NCI-H2081 (cell line): ENCODE measurements around the gene FRMD4B.

Experiments
- DNase-seq, 2 experiments: peaks; one replicate each; lab custom pipeline; 2025; lab: John Stamatoyannopoulos, UW

The FRMD4B gene

GRCh38 chr3:69166446-69166845 is 219.4 kb downstream of the FRMD4B start:
- DNase-seq: no peak

- no peak for DNase-seq
Observed at GRCh38 chr3:69165744-69166143, 220.1 kb downstream of the FRMD4B start.

- no peak for DNase-seq
Observed at GRCh38 chr3:69164296-69164695, 221.6 kb downstream of the FRMD4B start.

GRCh38 chr3:69162308-69162980 is 223.4 kb downstream of the FRMD4B start:
- no peak for DNase-seq

GRCh38 chr3:69161587-69162307 is 224.1 kb downstream of the FRMD4B start:
- peak; percentile 21 to 37 for DNase-seq

GRCh38 chr3:69160525-69160924 is 225.4 kb downstream of the FRMD4B start:
- DNase-seq: no peak

GRCh38 chr3:69160107-69160506 is 225.8 kb downstream of the FRMD4B start:
- DNase-seq: no peak

GRCh38 chr3:69149586-69149985 is 236.3 kb downstream of the FRMD4B start:
- no peak for DNase-seq

- DNase-seq: no peak
Observed at GRCh38 chr3:69145688-69146087, 240.2 kb downstream of the FRMD4B start.

- peak; percentile 6 to 71 for DNase-seq
Observed at GRCh38 chr3:69144631-69145245, 241.2 kb downstream of the FRMD4B start.

GRCh38 chr3:69143612-69144011 is 242.3 kb downstream of the FRMD4B start:
- DNase-seq: peak in 1 of 2 experiments; percentile 55

- no peak for DNase-seq
Observed at GRCh38 chr3:69142797-69143454, 243.0 kb downstream of the FRMD4B start.

- DNase-seq: no peak
Observed at GRCh38 chr3:69142090-69142489, 243.8 kb downstream of the FRMD4B start.

- DNase-seq: no peak
Observed at GRCh38 chr3:69141313-69141712, 244.6 kb downstream of the FRMD4B start.

GRCh38 chr3:69137412-69137811 is 248.5 kb downstream of the FRMD4B start:
- no peak for DNase-seq

- no peak for DNase-seq
Observed at GRCh38 chr3:69137005-69137404, 248.9 kb downstream of the FRMD4B start.

- no peak for DNase-seq
Observed at GRCh38 chr3:69130689-69131088, 255.2 kb downstream of the FRMD4B start.

- DNase-seq: no peak
Observed at GRCh38 chr3:69129531-69129930, 256.4 kb downstream of the FRMD4B start.

- no peak for DNase-seq
Observed at GRCh38 chr3:69128509-69128908, 257.4 kb downstream of the FRMD4B start.

GRCh38 chr3:69126999-69127398 is 258.9 kb downstream of the FRMD4B start:
- DNase-seq: no peak

GRCh38 chr3:69126216-69126615 is 259.7 kb downstream of the FRMD4B start:
- no peak for DNase-seq

- no peak for DNase-seq
Observed at GRCh38 chr3:69122403-69122802, 263.5 kb downstream of the FRMD4B start, which contains the start of gene LMOD3. TSS of gene LMOD3 (minus strand) at chr3:69122595. CDS start at chr3:69122386, 209 bp downstream.

GRCh38 chr3:69121950-69122349 is 263.9 kb downstream of the FRMD4B start:
- DNase-seq: no peak
